ENCODE results near the gene EFCAB8. TPM values are rescaled to one million over a fixed set of nuclear protein-coding genes. Genes with fewer than 3 reads are reported as not detected.

EFCAB8 gene
- total and polyA plus RNA-seq, 4 donors, result 0.08 to 0.83 (median 0.46) TPM

GRCh38 chr20:33002087-33002808 lies 143.5 kb downstream of the EFCAB8 start:
- ATAC-seq (ENCODE audit: insufficient read depth, low FRiP score), result no peak
- H3K4me3 ChIP-seq, result no peak overlapping the region

GRCh38 chr20:33004141-33004751 lies 145.5 kb downstream of the EFCAB8 start, which contains the start of gene SUN5:
SUN5 (minus strand) TSS chr20:33004433; CDS start chr20:33004340, 93 bp downstream.
- no peak within 1 kb of the TSS for H3K27ac ChIP-seq (ENCODE audit: low read depth in 1 of 2, low read length in 1 of 2)
- no peaks in the 10 kb centered on the region for H3K36me3 ChIP-seq (ENCODE audit: control insufficient read depth in 4 of 4, insufficient read depth in 4 of 4, low read length in 4 of 4)
- peaks cover 0 to 6% (median 2%) of the 10 kb centered on the region in 4 donors for H3K9me3 ChIP-seq (ENCODE audit: control insufficient read depth in 4 of 4, insufficient read depth in 3 of 4, low read length in 3 of 4)
- DNase-seq (no peak), ATAC-seq (ENCODE audit: insufficient read depth, low FRiP score) (no peak)
- H3K27me3 ChIP-seq (ENCODE audit: control insufficient read depth in 3 of 3, insufficient read depth in 3 of 3, low read length in 2 of 3), result peaks cover 0 to 3% (median 0%) of the 10 kb centered on the region in 3 donors
- no peak within 1 kb of the TSS for H3K9ac ChIP-seq (ENCODE audit: insufficient read depth in 1 of 2, low read length in 2 of 2)
- TF ChIP-seq, protein P1, sequence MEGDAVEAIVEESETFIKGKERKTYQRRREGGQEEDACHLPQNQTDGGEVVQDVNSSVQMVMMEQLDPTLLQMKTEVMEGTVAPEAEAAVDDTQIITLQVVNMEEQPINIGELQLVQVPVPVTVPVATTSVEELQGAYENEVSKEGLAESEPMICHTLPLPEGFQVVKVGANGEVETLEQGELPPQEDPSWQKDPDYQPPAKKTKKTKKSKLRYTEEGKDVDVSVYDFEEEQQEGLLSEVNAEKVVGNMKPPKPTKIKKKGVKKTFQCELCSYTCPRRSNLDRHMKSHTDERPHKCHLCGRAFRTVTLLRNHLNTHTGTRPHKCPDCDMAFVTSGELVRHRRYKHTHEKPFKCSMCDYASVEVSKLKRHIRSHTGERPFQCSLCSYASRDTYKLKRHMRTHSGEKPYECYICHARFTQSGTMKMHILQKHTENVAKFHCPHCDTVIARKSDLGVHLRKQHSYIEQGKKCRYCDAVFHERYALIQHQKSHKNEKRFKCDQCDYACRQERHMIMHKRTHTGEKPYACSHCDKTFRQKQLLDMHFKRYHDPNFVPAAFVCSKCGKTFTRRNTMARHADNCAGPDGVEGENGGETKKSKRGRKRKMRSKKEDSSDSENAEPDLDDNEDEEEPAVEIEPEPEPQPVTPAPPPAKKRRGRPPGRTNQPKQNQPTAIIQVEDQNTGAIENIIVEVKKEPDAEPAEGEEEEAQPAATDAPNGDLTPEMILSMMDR (IDR thresholded peaks at IDR 0.05; ENCODE audit: control extremely low read depth, extremely low read depth), result no peak
- H3K4me1 ChIP-seq (ENCODE audit: control insufficient read depth in 5 of 5, insufficient read depth in 5 of 5, low read length in 5 of 5), result no peaks in the 10 kb centered on the region
- no peak within 1 kb of the TSS for H3K4me3 ChIP-seq
- WGBS, 2 donors, result 82 to 89% methylated on average over 6 of the region's 6 CpGs

More at GRCh38 chr20:33002087-33002808, 143.5 kb downstream of the EFCAB8 start:
- H3K4me1 ChIP-seq (ENCODE audit: control insufficient read depth in 5 of 5, insufficient read depth in 5 of 5, low read length in 5 of 5), result no peaks in the 10 kb centered on the region
- WGBS, 2 donors, result 86 to 91% methylated on average over 7 of the region's 7 CpGs
- no peak for DNase-seq
- peaks cover 0 to 6% (median 2%) of the 10 kb centered on the region in 4 donors for H3K9me3 ChIP-seq (ENCODE audit: control insufficient read depth in 4 of 4, insufficient read depth in 3 of 4, low read length in 3 of 4)
- H3K27ac ChIP-seq (ENCODE audit: low read depth in 1 of 2, low read length in 1 of 2), result no peak overlapping the region
- TF ChIP-seq, protein P1 (IDR thresholded peaks at IDR 0.05; ENCODE audit: control extremely low read depth, extremely low read depth), result no peak
- H3K9ac ChIP-seq (ENCODE audit: insufficient read depth in 1 of 2, low read length in 2 of 2), result no peak overlapping the region
- peaks cover 0 to 3% (median 0%) of the 10 kb centered on the region in 3 donors for H3K27me3 ChIP-seq (ENCODE audit: control insufficient read depth in 3 of 3, insufficient read depth in 3 of 3, low read length in 2 of 3)
- H3K36me3 ChIP-seq (ENCODE audit: control insufficient read depth in 4 of 4, insufficient read depth in 4 of 4, low read length in 4 of 4), result no peaks in the 10 kb centered on the region

- H3K4me3 ChIP-seq, result no peak overlapping the region
- TF ChIP-seq, protein P1 (IDR thresholded peaks at IDR 0.05; ENCODE audit: control extremely low read depth, extremely low read depth), result peak; percentile 12
- H3K27ac ChIP-seq (ENCODE audit: low read depth in 1 of 2, low read length in 1 of 2), result no peak overlapping the region
- DNase-seq, result no peak
- peaks cover 0 to 6% (median 2%) of the 10 kb centered on the region in 4 donors for H3K9me3 ChIP-seq (ENCODE audit: control insufficient read depth in 4 of 4, insufficient read depth in 3 of 4, low read length in 3 of 4)
- no peaks in the 10 kb centered on the region for H3K4me1 ChIP-seq (ENCODE audit: control insufficient read depth in 5 of 5, insufficient read depth in 5 of 5, low read length in 5 of 5)
- no peak for ATAC-seq (ENCODE audit: insufficient read depth, low FRiP score)
- WGBS, 2 donors, result 59 to 63% methylated on average over 4 of the region's 4 CpGs
- no peak overlapping the region for H3K9ac ChIP-seq (ENCODE audit: insufficient read depth in 1 of 2, low read length in 2 of 2)
- peaks cover 0 to 3% (median 0%) of the 10 kb centered on the region in 3 donors for H3K27me3 ChIP-seq (ENCODE audit: control insufficient read depth in 3 of 3, insufficient read depth in 3 of 3, low read length in 2 of 3)
- no peaks in the 10 kb centered on the region for H3K36me3 ChIP-seq (ENCODE audit: control insufficient read depth in 4 of 4, insufficient read depth in 4 of 4, low read length in 4 of 4)
Measured at GRCh38 chr20:33005132-33005566, 146.4 kb downstream of the EFCAB8 start.
